Stimulated activated CD8-positive, alpha-beta memory T cell treated with anti-CD3 and anti-CD28 coated beads, Interleukin-4, amount 100 ng/mL, for 4 hours (primary cell): ENCODE data around the gene MYH7.

Experiments used
- DNase-seq, 2 donors: peaks; one replicate each; pipeline ENCODE4 v3.0.0-alpha.2; 2020; ENCODE audit warnings: low read depth in 2 of 2, low spot score in 1 of 2

Gene MYH7

DNA sequence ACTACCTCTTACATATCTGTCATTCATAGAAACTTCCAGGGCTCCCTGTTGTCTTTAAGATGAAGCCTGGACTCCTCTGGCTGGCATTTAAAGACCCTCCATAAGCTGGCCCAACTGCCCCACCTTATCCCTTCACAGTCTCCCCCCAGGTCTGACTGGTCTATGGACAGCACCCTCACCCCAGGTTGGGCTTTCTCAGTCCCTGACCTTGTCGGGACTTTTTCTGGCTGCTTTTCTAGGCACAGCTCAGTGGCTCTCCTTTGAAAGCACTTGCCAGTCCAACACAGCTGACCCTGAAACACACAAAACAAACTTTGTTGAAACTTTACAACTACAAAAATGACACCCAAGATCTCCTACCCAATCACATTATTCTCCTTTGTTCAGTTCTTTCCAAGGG is 13.9 kb upstream of the MYH7 start:
- no peak for DNase-seq

DNA sequence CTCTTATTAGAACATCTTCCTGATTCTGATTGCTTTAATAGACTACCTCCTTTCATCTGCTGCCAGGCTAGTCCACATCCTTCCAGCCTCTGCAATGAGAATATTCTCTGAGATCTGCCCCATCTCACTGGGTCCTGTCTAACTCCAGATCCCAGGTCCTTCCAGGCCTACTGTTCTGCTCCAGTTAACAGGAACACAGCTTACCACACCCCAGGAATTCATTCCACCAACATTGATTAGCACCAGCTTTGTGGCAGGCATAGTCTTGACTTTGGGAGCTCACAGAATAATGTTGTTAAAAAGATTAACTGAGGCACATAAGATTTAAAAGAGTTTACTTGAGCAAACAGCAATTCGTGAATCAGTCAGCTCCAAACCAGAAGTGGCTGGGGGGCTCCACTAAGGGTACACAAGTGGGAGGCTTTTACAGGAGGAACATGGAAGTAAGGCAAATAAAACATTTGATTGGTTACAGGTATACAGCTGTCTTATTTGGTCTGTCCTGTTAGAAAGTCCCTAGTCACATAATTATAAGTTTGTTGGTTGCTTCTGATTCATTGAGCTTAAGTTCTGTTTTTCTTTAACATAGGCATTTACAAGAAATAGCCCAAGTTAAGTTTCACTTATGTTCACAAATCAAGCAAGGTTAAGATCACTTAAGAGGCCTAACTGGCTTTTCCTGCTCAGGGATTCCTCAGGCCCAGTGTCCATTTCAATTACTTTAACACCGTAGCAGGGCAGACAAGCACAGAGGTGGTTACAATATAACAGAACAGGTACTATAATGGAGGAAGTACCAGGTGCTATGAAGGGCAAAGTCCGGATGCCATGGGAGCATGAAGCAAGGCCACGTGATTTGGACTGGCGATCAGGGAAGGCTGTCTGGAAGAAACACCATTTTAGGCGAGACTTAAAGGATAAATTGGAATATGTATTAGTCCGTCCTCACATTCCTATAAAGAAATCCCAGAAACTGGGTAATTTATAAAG is 12.2 kb upstream of the MYH7 start:
- no peak for DNase-seq

DNA sequence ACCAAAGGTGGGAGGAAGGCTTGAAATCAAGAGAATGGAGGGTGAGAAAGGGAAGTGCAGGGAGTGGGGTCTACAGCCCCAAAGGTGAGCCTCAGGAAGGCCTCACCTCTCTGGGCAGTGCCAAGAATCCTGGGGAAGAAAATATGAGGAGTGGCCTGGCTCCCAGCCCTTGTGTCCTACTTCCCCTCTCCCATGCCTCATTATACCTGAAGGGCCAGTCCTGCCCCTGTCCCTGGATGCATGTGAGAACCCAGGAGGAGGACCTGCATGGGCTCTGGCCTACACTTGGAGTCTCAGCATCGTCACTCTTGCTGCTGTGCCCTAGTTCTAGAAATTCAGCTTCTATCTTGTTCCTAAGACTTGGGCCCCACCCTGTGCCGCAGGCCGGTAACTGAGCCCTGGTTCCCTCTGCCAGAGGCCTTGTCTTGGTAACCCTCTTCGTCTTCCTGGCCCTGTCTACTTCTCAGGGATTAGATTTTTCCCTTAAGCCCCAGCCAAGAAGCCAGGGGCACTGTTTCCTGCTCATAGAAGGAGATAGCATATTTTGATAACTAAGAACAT is 10.9 kb upstream of the MYH7 start:
- no peak for DNase-seq

DNA sequence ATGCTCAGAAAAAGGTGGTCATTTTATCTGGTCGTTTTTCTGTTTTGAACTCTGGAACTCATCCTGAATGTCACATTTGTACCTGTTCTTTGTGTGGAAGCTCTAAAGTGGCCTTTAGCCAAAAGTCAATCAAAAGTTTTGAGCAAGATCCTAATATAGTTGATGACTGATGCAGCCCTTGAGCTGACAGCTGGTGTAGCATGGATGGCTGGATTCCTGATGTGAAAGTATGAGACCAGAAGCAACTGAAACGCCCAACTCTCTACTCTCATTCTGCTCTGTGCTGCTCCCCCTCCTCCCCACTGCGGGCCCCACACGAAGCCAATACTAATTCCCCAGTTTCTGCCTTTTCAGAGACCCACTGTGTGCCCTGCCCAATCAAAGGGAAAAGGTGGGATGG is 10.3 kb upstream of the MYH7 start:
- DNase-seq, result no peak

DNA sequence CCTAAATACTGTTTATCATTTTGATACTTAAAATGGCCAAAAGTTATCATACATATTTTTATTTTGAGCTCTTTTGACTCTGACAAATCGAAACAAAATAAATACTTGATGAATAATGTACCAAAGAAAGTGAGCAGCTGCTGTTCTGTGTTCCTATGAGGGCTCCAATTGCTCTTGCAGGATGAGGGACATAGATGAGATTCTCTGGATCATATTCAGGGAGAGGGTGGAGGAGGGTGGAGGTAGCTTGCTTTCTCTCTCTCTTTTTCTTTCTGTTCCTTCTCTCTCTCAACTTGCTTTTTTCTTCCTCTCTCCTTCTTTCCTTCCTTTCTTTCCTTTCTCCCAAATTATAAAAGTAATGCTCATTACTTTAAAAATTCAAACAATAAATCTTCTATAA is 8.9 kb upstream of the MYH7 start:
- DNase-seq, result no peak

DNA sequence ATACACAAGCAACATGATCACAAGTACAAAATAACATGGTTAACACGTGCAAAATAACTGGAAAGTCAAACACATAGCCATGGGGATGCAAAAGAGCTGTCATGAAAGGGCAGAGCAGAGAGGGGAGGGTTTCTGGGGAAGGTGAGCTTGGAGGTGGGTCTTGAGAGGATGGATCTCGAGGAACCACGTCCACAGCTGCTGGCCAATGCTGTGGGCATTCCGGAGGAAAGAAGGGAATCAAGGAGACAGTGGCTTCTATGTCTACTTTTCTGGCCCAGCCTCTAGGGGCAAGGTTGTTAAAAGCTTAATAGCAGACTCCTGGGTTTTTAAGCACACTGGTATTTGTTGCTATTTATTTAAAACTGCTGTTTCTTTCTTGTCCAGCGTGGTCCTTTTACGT is 8.4 kb upstream of the MYH7 start:
- no peak for DNase-seq

DNA sequence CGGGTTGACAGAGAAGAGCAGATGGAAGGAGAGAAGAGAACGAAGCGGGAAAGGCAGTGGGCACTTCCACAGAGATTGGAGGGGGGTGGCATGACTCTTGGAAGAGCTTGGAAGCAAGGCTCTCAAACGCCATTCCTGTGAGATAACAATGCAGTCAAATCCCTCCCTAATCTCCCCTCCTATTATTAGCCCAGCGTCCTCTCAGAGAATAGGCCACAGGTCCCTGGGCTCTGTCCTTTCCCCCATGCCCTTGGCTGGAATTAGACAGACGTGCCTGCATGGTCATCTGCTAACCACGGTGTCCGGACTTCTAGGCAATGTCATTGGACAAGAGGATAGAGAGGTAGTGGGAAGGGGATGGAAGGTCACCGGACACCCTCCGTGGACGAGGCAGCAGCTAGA is 8.0 kb upstream of the MYH7 start:
- no peak for DNase-seq

DNA sequence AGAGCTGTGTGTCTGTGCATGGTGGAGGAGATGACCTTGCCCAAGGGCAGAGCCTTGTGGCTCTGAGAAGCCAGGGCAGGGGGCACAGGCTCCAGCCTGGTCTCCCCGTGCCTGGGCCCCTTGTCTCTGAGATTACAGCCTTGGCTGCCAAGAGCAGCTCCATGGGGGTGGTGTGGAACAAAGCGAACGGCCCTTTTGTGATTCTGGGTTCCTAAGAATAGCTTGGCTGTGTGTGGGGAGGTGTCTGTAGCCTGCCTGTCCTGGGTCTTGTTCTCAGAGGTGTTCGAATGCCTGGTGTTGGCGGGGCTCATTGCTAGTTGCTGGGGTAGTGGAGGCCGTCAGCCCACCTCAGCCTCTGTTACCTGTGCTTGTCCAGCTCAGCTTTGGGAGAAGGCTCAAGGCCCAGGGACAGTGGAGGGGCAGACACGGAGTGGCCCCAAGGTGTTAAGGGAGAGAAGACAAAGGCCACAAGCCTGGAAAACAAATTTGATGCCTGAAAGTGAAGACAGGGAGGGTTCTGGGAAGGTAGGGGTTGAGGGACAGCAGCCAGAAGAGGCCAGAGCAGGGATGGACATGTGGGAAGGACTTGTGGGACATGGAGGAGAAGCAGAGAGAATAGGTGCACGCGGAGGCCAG is 7.4 kb upstream of the MYH7 start:
- DNase-seq, result no peak

DNA sequence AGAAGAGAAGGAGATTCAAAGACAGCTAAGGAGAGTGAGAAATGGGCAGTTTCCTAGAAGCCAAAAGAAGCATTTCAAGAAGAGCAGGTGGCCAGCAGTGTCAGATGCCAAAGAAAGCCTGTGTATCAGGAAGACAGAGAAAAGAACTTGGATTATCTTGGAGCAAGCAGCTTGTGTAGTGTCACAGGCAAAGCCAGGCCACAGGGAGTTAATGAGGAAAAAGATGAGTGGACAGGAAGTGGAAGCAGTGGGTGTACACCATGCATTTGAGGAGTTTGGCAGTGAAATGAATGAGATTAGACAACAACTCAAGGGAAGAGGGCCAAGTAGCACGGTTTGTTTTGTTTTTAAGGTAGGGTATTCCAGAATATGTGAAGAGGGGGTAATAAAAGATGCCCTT is 5.6 kb upstream of the MYH7 start:
- no peak for DNase-seq

DNA sequence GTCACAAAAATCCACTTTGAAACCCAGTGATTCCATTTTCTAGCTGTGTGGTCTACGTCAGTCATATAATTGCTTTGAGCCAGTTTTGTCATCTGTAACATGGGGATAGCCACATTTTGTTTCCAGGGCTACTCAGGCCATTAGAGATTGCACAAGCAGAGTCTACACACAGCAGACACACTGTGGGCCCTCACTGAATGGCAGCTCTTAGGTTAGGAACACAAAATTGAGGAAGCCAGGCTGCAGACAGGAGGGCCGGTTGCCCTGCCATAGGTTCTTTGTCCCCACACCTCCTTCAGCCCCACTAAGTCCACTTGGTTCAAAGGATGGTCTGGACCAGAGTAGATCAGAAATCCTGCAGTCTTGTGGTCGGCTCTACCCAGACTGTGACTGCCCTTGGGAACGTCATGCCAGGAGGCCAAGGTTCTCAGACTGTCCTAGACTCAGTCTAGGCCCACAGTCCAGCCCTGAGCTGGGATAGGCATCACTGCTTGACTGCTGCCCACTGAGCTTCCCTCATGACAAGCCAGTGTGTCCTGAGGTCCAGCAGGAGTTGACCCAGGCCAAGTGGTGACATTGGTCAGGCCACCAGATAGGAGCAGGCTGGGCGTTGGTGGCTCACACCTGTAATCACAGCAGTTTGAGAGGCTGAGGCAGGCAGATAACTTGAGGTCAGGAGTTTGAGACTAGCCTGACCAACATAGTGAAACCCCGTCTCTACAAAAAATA is 3.8 kb upstream of the MYH7 start:
- DNase-seq, result no peak

DNA sequence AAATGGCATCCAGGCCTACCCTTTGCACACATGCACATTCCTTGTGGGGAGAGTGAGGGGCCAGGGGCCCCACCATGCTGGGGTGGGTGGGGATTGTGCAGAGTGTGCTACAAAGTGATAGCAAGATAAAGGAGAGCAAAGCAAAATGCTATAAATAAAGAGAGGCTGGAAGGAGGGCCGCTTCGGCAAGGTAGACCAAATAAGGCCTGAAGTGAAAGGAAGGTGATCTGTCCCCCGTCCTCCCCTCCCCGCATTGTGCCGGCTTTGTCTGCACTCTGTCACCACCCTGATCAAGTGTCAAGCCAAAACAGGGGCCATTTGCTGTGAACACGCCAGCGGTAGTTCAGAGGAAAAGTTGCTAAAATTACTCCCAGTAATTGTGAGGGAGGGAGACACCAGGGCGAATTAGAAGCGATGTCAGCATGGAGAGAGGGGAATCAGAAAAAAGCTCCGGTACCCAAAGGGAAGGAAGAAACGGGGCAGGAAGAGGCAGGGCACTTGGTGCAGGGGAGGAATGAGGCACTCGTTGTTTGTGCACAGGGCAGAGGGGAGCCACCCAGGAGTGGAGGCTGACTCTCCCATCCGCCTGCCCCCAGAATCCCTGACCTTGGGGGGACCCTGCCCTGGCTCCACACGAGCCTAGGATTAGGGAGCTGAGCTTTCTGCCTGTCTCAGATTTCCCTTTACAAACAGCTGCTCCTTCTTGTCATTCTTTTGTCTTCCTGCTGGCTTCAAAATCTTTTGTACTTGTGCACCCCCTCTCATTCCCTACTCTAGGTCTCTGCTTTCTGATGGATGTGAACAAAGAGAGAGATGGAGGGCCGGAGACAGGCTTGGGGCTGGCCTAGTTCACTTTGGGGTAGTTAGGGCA is 2.9 kb upstream of the MYH7 start:
- DNase-seq, result no peak

DNA sequence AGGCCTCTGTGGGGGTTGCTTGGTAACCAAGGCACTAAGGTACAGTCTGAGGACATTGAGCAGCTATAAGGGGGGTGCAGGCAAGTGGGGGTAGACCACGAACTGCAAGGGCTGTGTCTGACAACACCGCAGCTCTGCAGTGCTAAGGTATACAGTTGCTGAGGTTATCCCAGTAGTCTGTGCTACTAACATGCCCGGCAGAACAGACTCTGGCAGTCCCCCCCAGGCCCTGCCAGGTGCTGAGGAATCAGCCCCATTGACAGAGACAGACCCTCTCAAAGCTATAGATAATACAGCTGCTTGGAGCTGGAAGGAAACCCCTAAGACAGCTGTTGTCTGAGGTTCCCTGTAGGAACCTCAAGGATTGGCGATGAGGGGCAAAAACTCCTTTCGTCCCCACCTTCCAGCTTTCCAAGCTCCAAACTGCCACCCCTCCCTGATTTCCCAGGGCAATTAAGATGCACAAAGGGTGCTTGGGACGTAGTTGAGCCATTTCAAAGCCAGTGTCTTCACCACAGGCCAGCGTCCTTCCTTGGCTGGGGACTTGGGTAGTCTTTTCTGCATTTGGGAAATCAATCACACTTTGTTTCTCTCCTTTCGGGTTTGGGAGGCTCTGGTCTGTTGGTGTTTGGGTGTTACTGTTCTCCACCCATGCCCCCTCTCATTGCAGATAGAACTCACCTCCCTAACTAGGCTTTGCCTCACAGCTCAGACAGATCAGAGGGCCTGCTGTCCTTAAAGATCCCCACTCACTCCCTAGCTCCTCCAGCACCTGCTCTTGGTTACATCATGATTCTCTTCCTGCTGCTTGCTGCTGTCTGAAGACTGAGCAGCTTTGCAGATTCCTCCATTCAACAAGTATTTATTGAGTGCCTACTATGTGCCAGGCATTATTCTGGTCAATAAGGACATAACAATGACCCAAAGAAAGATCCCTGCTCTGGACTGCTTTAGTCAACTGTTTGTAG is 2.0 kb upstream of the MYH7 start:
- no peak for DNase-seq

DNA sequence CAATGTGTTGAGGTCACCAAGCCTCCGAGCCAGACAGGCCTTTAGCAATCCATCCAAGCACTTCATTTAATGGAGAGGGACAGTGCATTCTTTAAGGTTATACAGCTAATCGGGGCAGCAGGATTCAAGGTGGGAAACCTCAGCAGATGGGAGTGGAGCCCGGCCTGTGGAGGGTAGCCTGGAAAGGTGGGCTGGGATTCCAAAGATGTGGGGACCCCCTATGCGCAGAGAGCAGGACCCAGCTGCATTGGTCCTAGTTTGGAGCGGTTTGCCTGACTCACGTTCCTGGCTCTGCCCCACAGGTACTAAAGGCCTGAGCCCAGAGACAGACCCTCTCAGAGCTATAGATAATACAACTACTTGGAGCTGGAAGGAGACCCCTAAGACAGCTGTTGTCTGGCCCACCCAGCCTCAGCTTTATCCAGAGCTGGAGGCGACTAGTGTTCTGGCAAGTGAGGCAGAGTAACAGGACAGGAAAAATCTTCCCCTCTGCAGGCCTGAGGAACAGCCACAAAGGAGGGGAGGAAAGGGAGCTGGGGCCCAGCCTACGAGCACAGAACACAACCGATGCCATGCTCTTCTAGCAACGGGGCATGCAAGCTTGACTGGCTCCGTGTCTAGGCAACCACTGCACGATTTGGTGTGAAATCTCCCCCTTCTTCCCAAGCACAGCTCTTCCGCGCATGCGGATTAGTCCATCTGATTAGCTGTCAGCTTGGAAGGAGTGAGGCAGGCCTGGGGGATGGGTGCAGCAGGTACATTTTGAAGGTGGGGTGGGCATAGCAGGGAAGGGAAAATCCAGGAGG is 1.1 kb upstream of the MYH7 start:
- DNase-seq, result no peak

DNA sequence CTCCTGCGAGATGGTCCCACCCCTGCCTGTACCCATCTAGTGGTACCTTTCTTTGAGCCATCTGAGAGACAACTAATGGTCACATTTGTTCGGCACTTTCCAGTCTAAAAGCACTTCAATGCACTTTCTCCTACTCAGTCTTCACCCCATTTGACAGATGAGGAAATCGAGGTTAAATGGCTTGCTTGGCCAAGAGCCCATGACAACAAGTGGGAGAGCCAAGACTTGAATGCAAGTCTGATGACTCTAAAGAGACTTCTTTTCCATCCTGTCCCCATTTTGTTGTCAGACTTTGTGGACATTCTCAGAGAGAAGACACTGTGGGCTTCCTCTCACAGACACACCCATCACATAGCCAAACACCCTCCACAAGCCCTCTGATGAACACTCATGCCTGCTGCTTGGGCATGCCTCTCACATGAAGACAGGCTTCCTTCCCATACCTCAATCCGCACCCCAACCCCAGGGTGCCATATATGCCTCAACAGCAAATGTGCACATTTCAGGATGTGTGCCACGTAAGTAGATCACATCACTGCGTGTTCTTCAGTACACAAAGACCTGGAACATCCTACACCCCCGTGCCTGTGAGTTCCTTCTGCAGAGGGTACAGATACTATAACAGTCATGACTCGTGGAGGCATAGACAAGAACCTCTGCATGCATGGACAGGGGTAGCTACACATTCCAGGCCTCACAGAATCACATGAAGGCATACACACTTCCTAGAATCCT is 805 bp downstream of the MYH7 start:
- no peak for DNase-seq

DNA sequence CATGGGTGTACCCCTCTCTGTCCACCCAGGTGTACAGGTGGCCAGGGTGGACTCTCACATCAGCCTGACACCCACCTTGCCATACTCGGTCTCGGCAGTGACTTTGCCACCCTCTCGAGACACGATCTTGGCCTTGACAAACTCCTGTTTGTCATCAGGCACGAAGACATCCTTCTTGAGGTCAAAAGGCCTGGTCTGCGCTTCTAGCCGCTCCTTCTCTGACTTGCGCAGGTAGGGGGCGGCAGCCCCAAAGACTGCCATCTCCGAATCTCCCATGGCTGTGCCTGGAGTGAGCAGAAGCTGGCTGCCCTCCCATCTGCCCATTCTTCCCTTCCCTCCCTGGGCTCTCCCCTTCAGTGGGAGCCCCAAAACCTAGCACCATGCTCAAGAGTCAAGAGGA is 2.0 kb downstream of the MYH7 start:
- DNase-seq, result no peak

DNA sequence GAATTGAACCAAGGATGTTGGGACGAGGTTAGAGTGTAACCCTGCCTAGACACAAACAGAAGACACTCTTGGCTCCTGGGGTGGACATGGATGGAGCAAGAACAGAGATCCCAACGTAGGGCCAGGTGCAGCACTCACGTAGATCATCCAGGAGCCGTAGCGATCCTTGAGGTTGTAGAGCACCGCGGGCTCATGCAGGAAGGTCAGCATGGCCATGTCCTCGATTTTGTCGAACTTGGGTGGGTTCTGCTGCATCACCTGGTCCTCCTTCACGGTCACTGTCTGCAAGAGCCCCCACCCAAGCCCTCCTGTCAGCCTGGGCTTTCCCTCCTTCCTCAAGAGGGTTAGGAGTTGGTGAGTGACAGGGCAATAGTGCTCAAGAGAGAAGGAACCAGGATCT is 2.5 kb downstream of the MYH7 start:
- no peak for DNase-seq

DNA sequence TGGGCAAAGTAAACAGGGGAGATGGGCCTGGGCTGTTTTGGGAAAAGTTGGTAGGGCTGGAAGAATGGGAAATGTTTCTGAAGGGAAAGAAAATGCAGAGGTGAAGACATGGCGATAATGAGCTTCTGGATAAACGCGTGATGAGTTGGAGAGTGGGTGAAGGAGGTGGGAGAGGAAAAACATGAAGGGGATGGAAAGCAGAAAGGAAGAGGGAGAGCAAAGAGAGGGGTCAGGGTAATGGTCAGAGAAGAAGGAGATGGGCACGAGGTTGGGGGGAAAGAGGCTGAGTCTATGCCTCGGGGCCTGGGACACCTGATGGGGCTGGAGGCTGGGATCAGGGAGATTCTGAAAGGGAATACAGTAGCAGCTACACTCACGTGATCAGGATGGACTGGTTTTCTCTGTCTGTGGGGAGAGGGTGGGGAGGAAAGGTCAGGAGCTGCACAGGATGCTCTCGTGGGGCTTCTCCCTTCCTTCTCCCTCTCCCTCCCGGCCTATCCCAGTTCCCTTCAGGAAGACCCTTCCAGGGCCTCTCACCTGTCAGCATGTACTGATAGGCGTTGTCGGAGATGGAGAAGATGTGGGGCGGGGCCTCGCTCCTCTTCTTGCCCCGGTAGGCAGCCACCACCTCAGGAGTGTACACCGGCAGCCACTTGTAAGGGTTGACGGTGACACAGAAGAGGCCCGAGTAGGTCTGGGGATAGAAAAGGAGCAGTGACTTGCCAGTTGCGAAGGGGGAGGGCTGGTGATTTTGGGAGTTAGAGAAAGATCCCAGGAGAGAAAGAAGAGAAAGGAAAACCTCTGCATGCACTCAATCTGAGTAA is 3.1 kb downstream of the MYH7 start:
- no peak for DNase-seq
